ENCODE measurements around the gene SYT1.

The SYT1 gene

DNA sequence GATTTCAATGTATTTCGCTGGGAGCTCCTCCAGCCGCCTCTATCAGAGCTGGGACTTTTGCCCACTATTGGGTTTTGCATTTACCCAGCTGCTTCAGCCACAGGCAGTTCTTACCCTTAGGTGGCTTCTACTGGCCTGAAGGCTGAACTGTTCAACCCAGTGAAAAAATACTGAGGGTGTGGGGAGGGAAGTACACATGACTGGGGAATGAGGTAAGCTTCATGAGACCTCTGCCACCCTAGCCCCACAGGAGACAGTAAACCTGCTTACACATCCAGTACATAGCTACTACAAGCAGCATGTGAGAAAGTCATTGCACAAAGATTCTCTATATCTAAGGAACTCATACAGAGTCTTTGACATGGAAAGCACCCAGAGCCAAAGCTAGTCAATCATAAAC lies 411.1 kb downstream of the SYT1 start:
- Histone ChIP-seq H3K27me3 (ENCODE audit: insufficient read depth, poor library complexity, severe bottlenecking) (no peaks in the 10 kb centered on the region), H3K4me3 (replicated peaks; ENCODE audit: insufficient read depth, low read length) (no peak overlapping the region), H3K27ac (replicated peaks) (no peak overlapping the region)
- no peak for DNase-seq (ENCODE audit: low read depth in 1 of 2, low spot score in 1 of 2)
- TF ChIP-seq GABPA (IDR thresholded peaks at IDR 0.05; ENCODE audit: low read depth) (no peak), POLR2AphosphoS5 (IDR thresholded peaks at IDR 0.05; ENCODE audit: low read depth) (no peak), SPI1 (IDR thresholded peaks at IDR 0.05; ENCODE audit: borderline replicate concordance, low read depth) (no peak)
- TF ChIP-seq, protein P1, sequence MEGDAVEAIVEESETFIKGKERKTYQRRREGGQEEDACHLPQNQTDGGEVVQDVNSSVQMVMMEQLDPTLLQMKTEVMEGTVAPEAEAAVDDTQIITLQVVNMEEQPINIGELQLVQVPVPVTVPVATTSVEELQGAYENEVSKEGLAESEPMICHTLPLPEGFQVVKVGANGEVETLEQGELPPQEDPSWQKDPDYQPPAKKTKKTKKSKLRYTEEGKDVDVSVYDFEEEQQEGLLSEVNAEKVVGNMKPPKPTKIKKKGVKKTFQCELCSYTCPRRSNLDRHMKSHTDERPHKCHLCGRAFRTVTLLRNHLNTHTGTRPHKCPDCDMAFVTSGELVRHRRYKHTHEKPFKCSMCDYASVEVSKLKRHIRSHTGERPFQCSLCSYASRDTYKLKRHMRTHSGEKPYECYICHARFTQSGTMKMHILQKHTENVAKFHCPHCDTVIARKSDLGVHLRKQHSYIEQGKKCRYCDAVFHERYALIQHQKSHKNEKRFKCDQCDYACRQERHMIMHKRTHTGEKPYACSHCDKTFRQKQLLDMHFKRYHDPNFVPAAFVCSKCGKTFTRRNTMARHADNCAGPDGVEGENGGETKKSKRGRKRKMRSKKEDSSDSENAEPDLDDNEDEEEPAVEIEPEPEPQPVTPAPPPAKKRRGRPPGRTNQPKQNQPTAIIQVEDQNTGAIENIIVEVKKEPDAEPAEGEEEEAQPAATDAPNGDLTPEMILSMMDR (IDR thresholded peaks at IDR 0.05; ENCODE audit: insufficient read depth, low read length): no peak
- TF ChIP-seq, protein P2, sequence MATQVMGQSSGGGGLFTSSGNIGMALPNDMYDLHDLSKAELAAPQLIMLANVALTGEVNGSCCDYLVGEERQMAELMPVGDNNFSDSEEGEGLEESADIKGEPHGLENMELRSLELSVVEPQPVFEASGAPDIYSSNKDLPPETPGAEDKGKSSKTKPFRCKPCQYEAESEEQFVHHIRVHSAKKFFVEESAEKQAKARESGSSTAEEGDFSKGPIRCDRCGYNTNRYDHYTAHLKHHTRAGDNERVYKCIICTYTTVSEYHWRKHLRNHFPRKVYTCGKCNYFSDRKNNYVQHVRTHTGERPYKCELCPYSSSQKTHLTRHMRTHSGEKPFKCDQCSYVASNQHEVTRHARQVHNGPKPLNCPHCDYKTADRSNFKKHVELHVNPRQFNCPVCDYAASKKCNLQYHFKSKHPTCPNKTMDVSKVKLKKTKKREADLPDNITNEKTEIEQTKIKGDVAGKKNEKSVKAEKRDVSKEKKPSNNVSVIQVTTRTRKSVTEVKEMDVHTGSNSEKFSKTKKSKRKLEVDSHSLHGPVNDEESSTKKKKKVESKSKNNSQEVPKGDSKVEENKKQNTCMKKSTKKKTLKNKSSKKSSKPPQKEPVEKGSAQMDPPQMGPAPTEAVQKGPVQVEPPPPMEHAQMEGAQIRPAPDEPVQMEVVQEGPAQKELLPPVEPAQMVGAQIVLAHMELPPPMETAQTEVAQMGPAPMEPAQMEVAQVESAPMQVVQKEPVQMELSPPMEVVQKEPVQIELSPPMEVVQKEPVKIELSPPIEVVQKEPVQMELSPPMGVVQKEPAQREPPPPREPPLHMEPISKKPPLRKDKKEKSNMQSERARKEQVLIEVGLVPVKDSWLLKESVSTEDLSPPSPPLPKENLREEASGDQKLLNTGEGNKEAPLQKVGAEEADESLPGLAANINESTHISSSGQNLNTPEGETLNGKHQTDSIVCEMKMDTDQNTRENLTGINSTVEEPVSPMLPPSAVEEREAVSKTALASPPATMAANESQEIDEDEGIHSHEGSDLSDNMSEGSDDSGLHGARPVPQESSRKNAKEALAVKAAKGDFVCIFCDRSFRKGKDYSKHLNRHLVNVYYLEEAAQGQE (IDR thresholded peaks at IDR 0.05; ENCODE audit: insufficient replicate concordance, low read depth): no peak

DNA sequence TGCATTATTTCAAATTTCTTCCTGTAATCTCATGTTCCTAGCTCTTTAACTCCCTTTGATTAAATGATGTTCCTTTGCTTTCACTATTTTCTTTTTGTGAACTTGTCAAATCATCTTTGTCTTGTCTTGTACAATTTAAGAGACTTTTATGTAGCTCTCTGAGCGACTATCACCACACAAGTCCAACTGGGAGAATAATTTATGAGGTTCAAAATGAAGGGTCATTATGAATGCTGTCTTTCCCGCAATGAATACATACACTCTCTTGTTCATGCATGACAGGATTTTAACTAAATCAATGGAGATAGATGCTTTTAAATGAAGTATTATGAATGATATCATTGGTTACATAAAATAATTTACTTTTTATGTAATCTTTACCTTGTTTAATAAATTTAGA lies 418.8 kb downstream of the SYT1 start:
- no peak for DNase-seq (ENCODE audit: low read depth in 1 of 2, low spot score in 1 of 2)
- H3K4me3 ChIP-seq (replicated peaks; ENCODE audit: insufficient read depth, low read length): no peak overlapping the region
- no peaks in the 10 kb centered on the region for H3K27me3 ChIP-seq (ENCODE audit: insufficient read depth, poor library complexity, severe bottlenecking)
- TF ChIP-seq POLR2AphosphoS5 (IDR thresholded peaks at IDR 0.05; ENCODE audit: low read depth) (no peak), SPI1 (IDR thresholded peaks at IDR 0.05; ENCODE audit: borderline replicate concordance, low read depth) (no peak), GABPA (IDR thresholded peaks at IDR 0.05; ENCODE audit: low read depth) (no peak)
- TF ChIP-seq, protein P2 (IDR thresholded peaks at IDR 0.05; ENCODE audit: insufficient replicate concordance, low read depth): no peak
- TF ChIP-seq, protein P1 (IDR thresholded peaks at IDR 0.05; ENCODE audit: insufficient read depth, low read length): no peak
- H3K27ac ChIP-seq (replicated peaks): no peak overlapping the region

DNA sequence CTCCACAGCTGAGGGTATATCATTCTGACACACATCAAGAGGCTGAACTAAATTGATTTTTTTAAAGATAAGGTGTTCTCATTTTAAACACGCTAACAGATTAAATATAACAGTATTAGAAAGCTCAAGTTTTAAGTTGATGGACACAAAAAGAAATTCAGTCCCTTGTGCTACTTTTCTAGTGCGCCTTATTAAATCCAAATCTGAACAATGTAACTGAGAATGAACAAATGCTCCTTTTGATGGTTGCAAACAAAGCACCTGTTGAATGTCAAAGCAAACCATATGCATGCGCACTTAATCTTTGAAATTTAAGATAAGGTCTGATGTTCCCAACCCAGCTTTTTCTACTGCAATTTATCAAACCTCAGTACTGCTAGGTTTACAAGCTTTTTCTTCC lies 424.3 kb downstream of the SYT1 start:
- no peak overlapping the region for H3K4me3 ChIP-seq (replicated peaks; ENCODE audit: insufficient read depth, low read length)

More for the DNA sequence above, 424.3 kb downstream of the SYT1 start:
- TF ChIP-seq, protein P1 (IDR thresholded peaks at IDR 0.05; ENCODE audit: insufficient read depth, low read length): no peak
- TF ChIP-seq, protein P2 (IDR thresholded peaks at IDR 0.05; ENCODE audit: insufficient replicate concordance, low read depth): no peak
- TF ChIP-seq POLR2AphosphoS5 (IDR thresholded peaks at IDR 0.05; ENCODE audit: low read depth) (no peak), SPI1 (IDR thresholded peaks at IDR 0.05; ENCODE audit: borderline replicate concordance, low read depth) (no peak), GABPA (IDR thresholded peaks at IDR 0.05; ENCODE audit: low read depth) (no peak)
- DNase-seq (ENCODE audit: low read depth in 1 of 2, low spot score in 1 of 2): no peak
- no peaks in the 10 kb centered on the region for H3K27me3 ChIP-seq (ENCODE audit: insufficient read depth, poor library complexity, severe bottlenecking)
- no peak overlapping the region for H3K27ac ChIP-seq (replicated peaks)
